ENCODE measurements around the gene RNF40. TPM values are rescaled to one million over a fixed set of nuclear protein-coding genes. Genes with fewer than 3 reads are reported as not detected.
"Not testable (repeated sequence)": the region's sequence is repeated elsewhere in the genome, so short reads cannot be mapped to it uniquely, and the experiment has no call there.

Gene RNF40
- total RNA-seq, 1 donor = 98.0 TPM

DNA sequence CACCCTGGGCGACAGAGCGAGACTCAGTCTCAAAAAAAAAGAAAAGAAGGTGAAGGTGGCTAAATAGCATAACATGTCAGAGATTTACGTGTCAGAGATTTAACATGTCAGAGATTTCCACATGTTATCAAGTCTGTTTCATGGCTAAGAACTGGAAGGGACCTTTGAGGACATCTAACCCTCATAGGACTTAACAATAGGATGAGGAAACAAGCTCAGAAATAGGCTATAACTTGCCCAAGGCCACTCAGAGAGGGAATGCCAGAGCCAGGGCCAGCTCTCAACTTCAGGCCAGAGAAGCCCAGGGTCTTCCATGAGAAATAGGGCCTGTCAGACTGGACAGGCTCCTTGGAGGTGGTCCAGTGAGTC is 51.7 kb downstream of the RNF40 start:
- DNase-seq (ENCODE audit: low read depth in 2 of 3, low spot score in 2 of 3) = no peak

GRCh38 chr16:30816769-30817168 is 54.6 kb downstream of the RNF40 start:
- DNase-seq (ENCODE audit: low read depth in 2 of 3, low spot score in 2 of 3) = no peak

DNA sequence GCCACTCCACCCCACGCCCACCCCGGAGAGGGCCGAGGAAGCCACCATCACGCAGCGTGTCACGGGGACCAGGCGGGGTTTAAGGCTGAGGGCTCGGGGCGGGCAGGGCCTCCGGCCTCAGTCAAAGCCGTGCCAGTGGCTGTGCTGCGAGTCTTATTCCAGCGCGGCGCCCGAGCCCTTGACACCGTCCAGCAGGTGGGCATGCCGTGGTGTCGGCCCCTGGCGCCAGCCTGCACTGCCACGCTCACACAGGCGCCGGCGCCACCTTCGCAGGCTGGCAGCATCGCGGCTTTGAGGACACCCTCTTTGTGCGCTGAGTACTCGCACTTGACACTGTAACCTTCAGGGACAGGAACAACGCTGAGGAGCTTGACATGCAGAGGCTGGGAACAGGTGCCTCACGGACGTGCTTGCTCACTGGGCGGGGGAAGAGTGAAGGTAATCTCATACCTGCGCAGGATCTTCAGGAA is 58.9 kb downstream of the RNF40 start:
- no peak for DNase-seq (ENCODE audit: low read depth in 2 of 3, low spot score in 2 of 3)

- not testable (repeated sequence) for DNase-seq (ENCODE audit: low read depth in 2 of 3, low spot score in 2 of 3)
Observed at GRCh38 chr16:30821441-30821840, 59.3 kb downstream of the RNF40 start.

GRCh38 chr16:30821891-30822290 is 59.8 kb downstream of the RNF40 start:
- DNase-seq (ENCODE audit: low read depth in 2 of 3, low spot score in 2 of 3) = no peak

Small RNA genes lying within 50 kb of the gene (small RNA-seq; reads per million reads assigned to genes)
- not detected for gene RF00017

Other genes with a start within 250 kb of the RNF40 start
- 49.3 TPM for gene ZNF768, start 235.8 kb upstream of the RNF40 start, total RNA-seq
- 20.7 TPM for gene ZNF747, start 227.5 kb upstream of the RNF40 start, total RNA-seq
- 16.7 TPM for gene ZNF764, start 203.9 kb upstream of the RNF40 start, total RNA-seq
- gene ZNF688, start 190.6 kb upstream of the RNF40 start, total RNA-seq = 12.1 TPM
- gene ZNF785, start 176.6 kb upstream of the RNF40 start, total RNA-seq = 15.3 TPM
- gene ZNF689, start 151.9 kb upstream of the RNF40 start, total RNA-seq = 16.4 TPM
- 42.3 TPM for gene PRR14, start 111.4 kb upstream of the RNF40 start, total RNA-seq
- gene FBRS, start 103.9 kb upstream of the RNF40 start, total RNA-seq = 65.2 TPM
- gene SRCAP, start 63.2 kb upstream of the RNF40 start, total RNA-seq = 30.4 TPM
- 40.9 TPM for gene PHKG2, start 13.9 kb upstream of the RNF40 start, total RNA-seq
- gene CFAP119, start 260 bp upstream of the RNF40 start, total RNA-seq = 9.2 TPM
- 18.0 TPM for gene ZNF629, start 24.9 kb downstream of the RNF40 start, total RNA-seq
- gene BCL7C, start 131.8 kb downstream of the RNF40 start, total RNA-seq = 15.1 TPM
- gene CTF1, start 134.3 kb downstream of the RNF40 start, total RNA-seq = 1.6 TPM
- 38.0 TPM for gene FBXL19, start 161.2 kb downstream of the RNF40 start, total RNA-seq
- 142 TPM for gene ORAI3, start 186.7 kb downstream of the RNF40 start, total RNA-seq
- 10.8 TPM for gene SETD1A, start 195.4 kb downstream of the RNF40 start, total RNA-seq
- gene HSD3B7, start 222.9 kb downstream of the RNF40 start, total RNA-seq = 19.9 TPM
- gene STX1B, start 248.3 kb downstream of the RNF40 start, total RNA-seq = 1.1 TPM